Hepatocyte (in vitro differentiated cells): Measurements from ENCODE around the gene POLG2.

Experiments
- CTCF ChIP-seq: fragments of 200-600 bp; sonication (generic); IDR thresholded peaks from 2 replicates; pipeline ENCODE4 v1.5.1; 2016; ENCODE audit warnings: antibody characterized with exemption, mild to moderate bottlenecking; ENCODE audit not compliant: poor library complexity
- EZH2phosphoT487 ChIP-seq: fragments of 200-600 bp; sonication (generic); IDR thresholded peaks from one replicate; pipeline ENCODE4 v1.6.1; 2018; ENCODE audit warnings: antibody characterized with exemption, mild to moderate bottlenecking, low read depth, moderate library complexity; ENCODE audit not compliant: unreplicated experiment, severe bottlenecking

- TF ChIP-seq EZH2phosphoT487 (no peak), CTCF (no peak)
Measured at GRCh38 chr17:64504769-64505339, 8.0 kb upstream of the POLG2 start.
